GM12801 (cell line): ENCODE results near the gene IZUMO4.

Experiments used
- TF ChIP-seq, protein P1 (sequence below): IDR thresholded peaks from one replicate; pipeline ENCODE4 v1.5.1; 2011; ENCODE audit warnings: control low read depth; ENCODE audit not compliant: insufficient read length; ENCODE audit errors: extremely low read depth

The IZUMO4 gene

DNA sequence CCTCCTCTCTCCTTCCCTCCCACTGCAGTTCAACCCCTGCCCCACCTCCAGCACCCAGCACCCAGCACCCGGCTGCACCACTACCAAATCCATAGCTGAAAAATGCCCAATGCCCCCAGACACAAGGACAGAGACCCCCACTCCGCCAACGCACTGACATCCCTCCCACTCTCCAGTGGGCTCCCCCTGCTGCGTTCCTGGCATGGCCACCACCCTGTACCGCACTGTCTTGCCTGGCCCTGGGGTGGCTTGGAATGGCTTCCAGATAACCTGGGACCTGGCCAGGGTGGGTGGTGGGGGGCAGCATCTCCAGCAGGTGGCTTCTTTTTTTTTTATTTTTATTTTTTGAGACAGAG, 39.9 kb upstream of the IZUMO4 start:
- TF ChIP-seq, protein P1, sequence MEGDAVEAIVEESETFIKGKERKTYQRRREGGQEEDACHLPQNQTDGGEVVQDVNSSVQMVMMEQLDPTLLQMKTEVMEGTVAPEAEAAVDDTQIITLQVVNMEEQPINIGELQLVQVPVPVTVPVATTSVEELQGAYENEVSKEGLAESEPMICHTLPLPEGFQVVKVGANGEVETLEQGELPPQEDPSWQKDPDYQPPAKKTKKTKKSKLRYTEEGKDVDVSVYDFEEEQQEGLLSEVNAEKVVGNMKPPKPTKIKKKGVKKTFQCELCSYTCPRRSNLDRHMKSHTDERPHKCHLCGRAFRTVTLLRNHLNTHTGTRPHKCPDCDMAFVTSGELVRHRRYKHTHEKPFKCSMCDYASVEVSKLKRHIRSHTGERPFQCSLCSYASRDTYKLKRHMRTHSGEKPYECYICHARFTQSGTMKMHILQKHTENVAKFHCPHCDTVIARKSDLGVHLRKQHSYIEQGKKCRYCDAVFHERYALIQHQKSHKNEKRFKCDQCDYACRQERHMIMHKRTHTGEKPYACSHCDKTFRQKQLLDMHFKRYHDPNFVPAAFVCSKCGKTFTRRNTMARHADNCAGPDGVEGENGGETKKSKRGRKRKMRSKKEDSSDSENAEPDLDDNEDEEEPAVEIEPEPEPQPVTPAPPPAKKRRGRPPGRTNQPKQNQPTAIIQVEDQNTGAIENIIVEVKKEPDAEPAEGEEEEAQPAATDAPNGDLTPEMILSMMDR, result no peak

DNA sequence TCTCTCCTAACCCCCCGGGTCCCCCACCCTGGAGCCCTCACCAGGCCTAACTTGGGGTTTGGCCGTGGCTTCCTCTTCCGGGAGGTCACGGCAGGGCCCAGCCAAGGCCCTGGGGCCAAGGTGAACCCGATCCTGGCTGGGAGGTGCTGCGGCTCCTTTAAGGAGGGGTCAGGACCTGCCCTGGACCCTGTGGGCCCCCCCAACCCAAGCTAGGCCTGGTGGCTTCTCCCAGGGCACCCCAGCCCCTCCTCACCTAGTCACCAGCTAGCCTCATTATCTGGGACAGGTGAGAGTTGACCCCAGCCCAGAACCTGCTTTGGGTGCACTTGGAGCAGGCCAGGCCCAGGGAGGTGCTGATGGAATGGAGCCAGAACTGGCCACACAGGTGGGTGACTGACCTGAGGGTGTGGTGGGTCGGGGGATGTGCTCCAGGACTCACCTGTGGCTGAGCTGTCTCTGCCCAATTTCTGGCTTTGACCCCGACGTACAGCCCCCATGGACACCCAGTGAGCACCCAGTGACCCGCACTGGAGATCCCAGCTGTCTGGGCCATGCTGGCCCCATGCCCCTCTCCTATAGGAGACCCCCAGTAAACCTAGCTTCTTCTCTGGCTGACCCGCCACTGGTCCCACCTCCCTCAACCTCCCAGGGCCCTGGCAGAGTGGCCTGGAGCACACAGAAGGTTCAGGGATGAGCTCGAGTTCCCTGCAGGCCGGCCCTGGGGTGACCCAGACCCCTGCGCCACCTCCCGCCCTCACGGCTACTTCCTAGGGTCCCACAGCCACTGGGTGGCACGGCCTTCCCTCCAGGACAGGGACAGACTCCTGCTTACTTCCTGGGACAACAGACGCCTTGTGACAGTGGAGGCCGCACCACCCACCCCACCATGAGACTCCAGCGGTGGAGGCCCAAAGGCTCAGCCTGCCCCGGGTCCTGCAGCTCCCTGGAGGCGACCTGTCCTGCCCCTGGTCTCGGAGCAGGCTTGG, 38.9 kb upstream of the IZUMO4 start:
- TF ChIP-seq, protein P1, result no peak

DNA sequence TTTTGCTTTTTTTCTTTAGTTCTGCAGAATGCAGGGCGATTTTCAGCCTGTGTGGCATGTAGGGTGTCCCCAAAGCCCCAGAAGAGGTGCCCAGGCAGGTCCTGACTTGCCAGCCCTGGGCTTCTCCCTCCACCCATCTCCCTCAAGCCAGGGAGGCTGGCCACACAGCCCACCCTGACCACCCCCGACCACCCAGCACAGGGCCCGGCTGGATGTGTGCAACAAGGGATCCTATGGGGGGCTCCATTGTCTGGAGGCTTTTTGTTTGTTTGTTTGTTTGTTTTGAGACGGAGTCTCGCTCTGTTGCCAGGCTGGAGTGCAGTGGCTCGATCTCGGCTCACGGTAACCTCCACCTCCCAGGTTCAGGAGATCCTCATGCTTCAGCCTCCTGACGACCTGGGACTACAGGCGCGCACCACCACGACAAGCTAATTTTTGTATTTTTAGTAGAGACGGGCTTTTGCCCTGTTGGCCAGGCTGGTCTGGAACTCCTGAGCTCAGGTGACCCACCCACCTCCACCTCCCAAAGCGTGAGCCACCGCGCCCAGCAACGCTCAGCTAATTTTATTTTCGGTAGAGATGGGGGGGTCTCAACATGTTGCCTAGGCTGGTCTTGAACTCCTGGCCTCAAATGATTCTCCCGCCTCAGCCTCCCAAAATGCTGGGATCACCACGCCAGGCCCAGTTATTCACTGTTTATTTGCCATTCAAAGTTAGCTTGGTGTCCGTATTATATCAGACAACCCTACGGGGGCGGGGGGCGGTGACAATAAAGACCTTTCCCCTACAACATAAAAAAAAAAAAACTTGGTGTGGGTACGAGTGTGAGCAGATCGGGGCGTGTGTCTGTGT, 37.9 kb upstream of the IZUMO4 start:
- TF ChIP-seq, protein P1, result no peak

DNA sequence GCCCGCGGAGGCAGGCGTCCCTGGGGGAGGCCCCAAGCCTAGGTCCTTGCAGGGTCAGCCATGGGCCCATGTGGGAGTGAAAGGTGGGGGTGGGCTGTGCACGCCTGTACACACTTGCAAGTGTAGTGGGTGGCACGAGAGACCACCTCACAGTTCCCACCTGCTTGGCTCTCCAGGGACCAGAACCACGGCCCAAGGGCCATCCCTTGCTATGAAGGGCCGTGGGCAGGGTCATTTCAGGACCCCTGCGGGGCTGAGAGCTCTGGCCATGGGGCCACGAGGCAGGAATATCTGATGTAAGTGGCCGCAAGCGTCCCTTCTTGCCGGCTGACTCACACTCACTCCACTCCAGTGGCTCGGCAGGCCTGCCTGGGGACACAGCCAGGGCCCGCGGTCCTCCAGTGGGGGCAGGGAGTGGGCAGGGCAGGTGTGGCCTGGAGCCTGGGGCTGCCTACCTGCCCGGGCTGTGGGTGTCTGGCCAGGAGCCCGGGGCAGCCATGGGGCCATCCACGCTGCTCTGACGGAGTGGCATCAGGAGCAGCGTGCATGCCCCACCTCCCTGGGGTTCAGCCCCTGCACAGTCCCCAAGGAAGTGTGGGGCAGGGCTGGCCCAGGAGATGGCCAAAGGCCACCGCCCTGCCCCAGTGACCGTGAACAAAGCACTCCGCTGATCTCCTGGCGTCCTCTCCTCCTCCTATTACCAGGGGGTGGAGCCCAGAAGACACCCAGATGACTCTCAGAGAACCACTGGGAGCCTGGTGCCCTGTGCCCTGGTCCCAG, 37.1 kb upstream of the IZUMO4 start:
- TF ChIP-seq, protein P1, result no peak

DNA sequence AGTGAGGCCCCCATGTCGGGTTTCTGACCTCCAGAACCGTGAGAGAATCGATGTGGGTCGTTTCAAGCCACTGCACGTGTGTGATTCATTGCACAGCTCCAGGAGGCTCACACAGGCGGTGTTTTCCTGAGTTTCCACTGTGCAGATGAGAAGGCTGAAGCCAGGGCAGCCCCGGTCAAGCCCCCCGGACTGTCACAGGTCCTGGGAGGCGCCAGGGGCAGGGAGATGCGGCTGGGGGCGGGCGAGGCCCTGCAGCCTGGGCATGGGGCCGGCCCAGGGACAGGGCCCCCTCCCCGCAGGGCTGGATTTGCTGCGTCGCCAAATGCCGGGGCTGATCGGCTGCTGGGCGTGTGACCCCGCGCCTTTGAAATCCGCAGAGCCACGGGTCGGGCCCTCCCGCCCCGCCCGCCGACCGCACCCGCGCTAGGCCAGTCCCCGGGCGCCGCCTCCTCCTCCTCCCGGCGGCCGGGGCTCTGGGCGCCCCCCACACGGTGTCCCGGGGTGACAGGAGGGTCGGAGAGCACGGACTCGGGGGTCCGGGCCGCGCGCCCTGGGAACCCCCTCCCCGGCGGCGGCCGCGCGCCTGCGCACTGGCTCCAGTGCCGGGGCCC, 35.7 kb upstream of the IZUMO4 start:
- TF ChIP-seq, protein P1, result no peak

DNA sequence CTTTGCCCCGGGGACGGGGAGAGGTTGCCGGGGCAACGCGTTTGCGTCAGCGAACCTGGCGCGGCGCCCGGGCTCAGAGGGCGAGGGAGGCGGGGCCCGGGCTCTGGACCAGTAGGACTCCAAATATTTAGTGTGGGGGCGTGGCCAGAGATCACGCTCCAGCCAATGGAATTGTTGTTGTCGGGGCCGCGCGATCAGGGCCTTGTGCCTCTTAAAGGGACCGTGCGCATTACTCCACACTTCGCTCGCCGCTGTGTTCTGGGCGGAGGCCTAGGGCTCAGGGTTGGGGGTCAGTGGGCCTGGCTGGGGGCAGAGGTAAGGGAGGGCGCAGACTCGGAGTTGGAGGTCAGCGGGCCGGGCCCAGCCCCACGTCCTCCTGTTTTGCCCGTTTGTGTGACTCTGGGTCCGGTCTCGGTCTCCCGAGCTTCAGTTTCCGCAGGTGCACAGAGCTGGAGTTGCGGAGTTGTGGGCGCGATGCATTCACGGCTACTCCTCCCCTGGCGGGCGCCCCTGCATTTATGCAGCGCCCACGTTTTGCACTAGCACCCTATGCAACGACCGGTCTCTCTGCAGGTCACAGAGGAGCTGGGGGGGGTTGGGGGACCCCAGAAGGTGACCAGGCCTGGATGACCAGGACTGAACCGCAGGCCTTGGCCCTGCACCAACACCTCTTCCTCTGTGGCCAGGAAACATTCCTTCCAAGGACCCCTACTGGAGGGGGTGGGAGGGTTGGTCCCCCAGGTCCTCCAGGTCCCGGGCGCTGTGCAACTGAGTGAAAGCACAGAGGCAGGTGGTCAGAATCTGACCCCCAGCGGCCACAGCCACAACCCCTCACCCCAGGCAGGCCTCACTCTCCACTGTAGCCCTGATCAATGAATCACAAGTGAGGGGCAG, 35.0 kb upstream of the IZUMO4 start:
- TF ChIP-seq, protein P1, result no peak
